ENCODE measurements around the gene RAB7A.
"Not testable (repeated sequence)": the region's sequence is repeated elsewhere in the genome, so short reads cannot be mapped to it uniquely, and the experiment has no call there.

- not testable (repeated sequence) for TF ChIP-seq CTCF, POLR2A, EP300 (IDR thresholded peaks at IDR 0.05)
Observed at GRCh38 chr3:128829925-128830625, 104.1 kb downstream of the RAB7A start.
